Activated CD8-positive, alpha-beta memory T cell treated with anti-CD3 and anti-CD28 coated beads for 1 hour (primary cell): ENCODE results near the gene ATP1A3.

Experiments used
- DNase-seq, 2 donors: peaks; one replicate each; pipeline ENCODE4 v3.0.0-alpha.2; 2020; ENCODE audit warnings: low read depth in 1 of 2; ENCODE audit errors: extremely low read depth in 1 of 2

The ATP1A3 gene

GRCh38 chr19:41930926-41931592, 63.0 kb downstream of the ATP1A3 start:
- no peak for DNase-seq

GRCh38 chr19:41930322-41930722, 63.7 kb downstream of the ATP1A3 start:
- DNase-seq = no peak

- no peak for DNase-seq
These were observed 64.4 kb downstream of the ATP1A3 start for GRCh38 chr19:41929536-41930071.

- no peak for DNase-seq
These were observed 65.1 kb downstream of the ATP1A3 start for GRCh38 chr19:41928754-41929535.

GRCh38 chr19:41928221-41928683, 65.8 kb downstream of the ATP1A3 start, which contains the start of gene ERFL:
TSS of gene ERFL (minus strand) at chr19:41928449. CDS start at chr19:41912919, 15,530 bp downstream.
- DNase-seq = no peak

- no peak for DNase-seq
These were observed 66.4 kb downstream of the ATP1A3 start for GRCh38 chr19:41927497-41928192.

- no peak for DNase-seq
These were observed 67.1 kb downstream of the ATP1A3 start for GRCh38 chr19:41926763-41927496.

GRCh38 chr19:41926028-41926762, 67.8 kb downstream of the ATP1A3 start:
- DNase-seq = no peak

GRCh38 chr19:41925208-41926003, 68.6 kb downstream of the ATP1A3 start:
- DNase-seq = no peak

GRCh38 chr19:41924151-41925145, 69.6 kb downstream of the ATP1A3 start:
- no peak for DNase-seq

- no peak for DNase-seq
These were observed 70.8 kb downstream of the ATP1A3 start for GRCh38 chr19:41923045-41923788.

GRCh38 chr19:41922585-41922984, 71.4 kb downstream of the ATP1A3 start:
- no peak for DNase-seq

- no peak for DNase-seq
These were observed 72.2 kb downstream of the ATP1A3 start for GRCh38 chr19:41921577-41922576.

- DNase-seq = no peak
These were observed 73.0 kb downstream of the ATP1A3 start for GRCh38 chr19:41920882-41921576.

GRCh38 chr19:41919948-41920712, 73.9 kb downstream of the ATP1A3 start:
- no peak for DNase-seq
